ENCODE data around the gene ENAM. TPM values are rescaled to one million over a fixed set of nuclear protein-coding genes. Genes with fewer than 3 reads are reported as not detected.

Gene ENAM
- total RNA-seq, 1 experiment from 2014 or later, result not detected

DNA sequence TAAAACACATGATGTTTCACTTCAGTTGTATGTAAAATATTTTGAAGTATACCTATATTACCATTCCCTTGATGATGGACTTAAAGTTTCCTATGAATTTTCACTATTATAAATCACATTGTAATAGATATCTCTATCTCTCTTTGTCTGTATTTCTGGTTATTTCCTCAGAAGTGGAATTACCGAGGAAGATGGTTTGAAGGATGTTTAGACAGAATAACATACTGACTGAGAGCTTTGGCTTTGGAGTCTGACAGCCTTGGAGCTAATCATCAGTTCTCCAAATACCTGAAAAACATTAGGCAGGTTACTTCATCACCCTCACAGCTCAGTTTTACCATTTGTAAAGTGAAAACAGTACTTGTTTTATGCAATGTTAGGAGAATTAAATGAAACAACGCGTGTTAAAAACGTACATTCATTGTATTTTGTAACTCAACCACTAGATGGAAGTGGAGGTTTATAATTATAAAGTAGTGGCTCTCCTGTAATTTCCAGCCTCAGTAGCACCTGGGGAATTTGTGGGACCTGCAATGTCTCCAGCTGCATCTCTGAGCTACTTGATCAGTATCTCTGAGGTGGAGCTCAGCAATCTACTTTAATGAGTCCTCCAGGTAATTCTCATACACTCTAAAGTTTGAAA lies 23.4 kb downstream of the ENAM start:
- no peaks in the 10 kb centered on the region for H3K9me3 Mint-ChIP-seq (ENCODE audit: unreplicated experiment)
- TF ChIP-seq, protein P1, sequence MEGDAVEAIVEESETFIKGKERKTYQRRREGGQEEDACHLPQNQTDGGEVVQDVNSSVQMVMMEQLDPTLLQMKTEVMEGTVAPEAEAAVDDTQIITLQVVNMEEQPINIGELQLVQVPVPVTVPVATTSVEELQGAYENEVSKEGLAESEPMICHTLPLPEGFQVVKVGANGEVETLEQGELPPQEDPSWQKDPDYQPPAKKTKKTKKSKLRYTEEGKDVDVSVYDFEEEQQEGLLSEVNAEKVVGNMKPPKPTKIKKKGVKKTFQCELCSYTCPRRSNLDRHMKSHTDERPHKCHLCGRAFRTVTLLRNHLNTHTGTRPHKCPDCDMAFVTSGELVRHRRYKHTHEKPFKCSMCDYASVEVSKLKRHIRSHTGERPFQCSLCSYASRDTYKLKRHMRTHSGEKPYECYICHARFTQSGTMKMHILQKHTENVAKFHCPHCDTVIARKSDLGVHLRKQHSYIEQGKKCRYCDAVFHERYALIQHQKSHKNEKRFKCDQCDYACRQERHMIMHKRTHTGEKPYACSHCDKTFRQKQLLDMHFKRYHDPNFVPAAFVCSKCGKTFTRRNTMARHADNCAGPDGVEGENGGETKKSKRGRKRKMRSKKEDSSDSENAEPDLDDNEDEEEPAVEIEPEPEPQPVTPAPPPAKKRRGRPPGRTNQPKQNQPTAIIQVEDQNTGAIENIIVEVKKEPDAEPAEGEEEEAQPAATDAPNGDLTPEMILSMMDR (IDR thresholded peaks at IDR 0.05; ENCODE audit: unreplicated experiment), result peak; percentile 69
- H3K27me3 Mint-ChIP-seq (ENCODE audit: insufficient read depth, unreplicated experiment), result peaks cover 12% of the 10 kb centered on the region
- ChIA-PET POLR2A (interaction anchor here (0.9 to 1.0 kb wide), 2 partner anchors 36 to 54 kb away, joined by 4 to 5 read pairs; partner anchors contain the start of gene UTP3), CTCF (interaction anchor here (0.6 to 2.3 kb wide), 51 partner anchors 9 to 1067 kb away, joined by 3 to 21 read pairs (median 4); partner anchors contain the start of genes ENAM and JCHAIN)
- H3K4me1 Mint-ChIP-seq (ENCODE audit: insufficient read depth, unreplicated experiment), result no peaks in the 10 kb centered on the region
- H3K4me3 Mint-ChIP-seq (ENCODE audit: unreplicated experiment), result no peak overlapping the region
- H3K36me3 Mint-ChIP-seq (ENCODE audit: insufficient read depth, unreplicated experiment), result no peaks in the 10 kb centered on the region
- intact Hi-C loops (cut with micrococcal nuclease), result loop anchor here (1.0 to 10.0 kb wide), 5 partner anchors 35 to 1061 kb away; partner anchors contain the start of gene UTP3
- no peak overlapping the region for H3K27ac Mint-ChIP-seq (ENCODE audit: low read depth, unreplicated experiment)
- BruUV-seq (replicated peaks), result no TSS peak
- peak; percentile 40 for DNase-seq (ENCODE audit: unreplicated experiment)

DNA sequence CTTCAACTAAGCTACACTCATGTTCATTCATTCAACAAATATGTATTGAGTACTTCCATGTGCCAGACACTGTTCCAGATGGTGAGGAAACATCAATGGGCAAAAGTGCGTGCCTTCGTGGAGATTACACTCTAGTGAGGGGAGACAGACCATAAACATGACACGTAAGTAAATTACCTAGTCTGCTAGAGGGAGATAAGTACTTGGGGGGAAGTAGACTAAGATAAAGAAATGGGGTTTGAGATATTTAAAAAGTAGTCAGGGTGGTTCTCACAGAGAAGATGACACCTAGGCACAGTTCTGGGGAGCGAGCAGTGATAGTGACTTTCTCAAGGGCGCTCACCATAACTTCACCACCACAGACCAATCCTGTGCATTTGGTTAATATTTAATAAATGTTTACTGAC lies 26.1 kb downstream of the ENAM start:
- no TSS peak for BruUV-seq (replicated peaks)
- intact Hi-C loops (cut with micrococcal nuclease), result loop anchor here (5.0 to 10.0 kb wide), 3 partner anchors 33 to 530 kb away; partner anchors contain the start of gene UTP3
- POLR2A ChIA-PET, result interaction anchor here (0.6 to 0.8 kb wide), 4 partner anchors 11 to 64 kb away, joined by 3 to 7 read pairs (median 4); partner anchors contain the start of gene JCHAIN

GRCh38 chr4:70657326-70657725 lies 28.8 kb downstream of the ENAM start:
- BruUV-seq (replicated peaks), result no TSS peak
- Mint-ChIP-seq H3K4me1 (ENCODE audit: insufficient read depth, unreplicated experiment) (no peaks in the 10 kb centered on the region), H3K9me3 (ENCODE audit: unreplicated experiment) (no peaks in the 10 kb centered on the region), H3K4me3 (ENCODE audit: unreplicated experiment) (no peak overlapping the region), H3K27ac (ENCODE audit: low read depth, unreplicated experiment) (no peak overlapping the region), H3K36me3 (ENCODE audit: insufficient read depth, unreplicated experiment) (no peaks in the 10 kb centered on the region), H3K27me3 (ENCODE audit: insufficient read depth, unreplicated experiment) (peaks cover 34% of the 10 kb centered on the region)
- ChIA-PET POLR2A (interaction anchor here (0.7 to 1.5 kb wide), 3 partner anchors 8 to 336 kb away, joined by 3 to 6 read pairs (median 4); partner anchors contain the start of gene DCK), CTCF (interaction anchor here (1.2 kb wide), 1 partner anchor 47 kb away, joined by 6 read pairs; no protein-coding TSS in a partner anchor)
- intact Hi-C loops (cut with micrococcal nuclease), result loop anchor here (10.0 kb wide), 1 partner anchor 527 kb away; no protein-coding TSS in a partner anchor
- TF ChIP-seq, protein P1 (IDR thresholded peaks at IDR 0.05; ENCODE audit: unreplicated experiment), result no peak
- DNase-seq (ENCODE audit: unreplicated experiment), result no peak

More for the DNA sequence above, 26.1 kb downstream of the ENAM start:
- Mint-ChIP-seq H3K4me1 (ENCODE audit: insufficient read depth, unreplicated experiment) (no peaks in the 10 kb centered on the region), H3K9me3 (ENCODE audit: unreplicated experiment) (no peaks in the 10 kb centered on the region), H3K36me3 (ENCODE audit: insufficient read depth, unreplicated experiment) (no peaks in the 10 kb centered on the region), H3K27ac (ENCODE audit: low read depth, unreplicated experiment) (no peak overlapping the region), H3K27me3 (ENCODE audit: insufficient read depth, unreplicated experiment) (peaks cover 34% of the 10 kb centered on the region), H3K4me3 (ENCODE audit: unreplicated experiment) (no peak overlapping the region)
- CTCF ChIA-PET, result interaction anchor here (0.5 kb wide), 2 partner anchors 356 to 575 kb away, joined by 3 to 4 read pairs; no protein-coding TSS in a partner anchor
- DNase-seq (ENCODE audit: unreplicated experiment), result no peak
- TF ChIP-seq, protein P1 (IDR thresholded peaks at IDR 0.05; ENCODE audit: unreplicated experiment), result no peak

DNA sequence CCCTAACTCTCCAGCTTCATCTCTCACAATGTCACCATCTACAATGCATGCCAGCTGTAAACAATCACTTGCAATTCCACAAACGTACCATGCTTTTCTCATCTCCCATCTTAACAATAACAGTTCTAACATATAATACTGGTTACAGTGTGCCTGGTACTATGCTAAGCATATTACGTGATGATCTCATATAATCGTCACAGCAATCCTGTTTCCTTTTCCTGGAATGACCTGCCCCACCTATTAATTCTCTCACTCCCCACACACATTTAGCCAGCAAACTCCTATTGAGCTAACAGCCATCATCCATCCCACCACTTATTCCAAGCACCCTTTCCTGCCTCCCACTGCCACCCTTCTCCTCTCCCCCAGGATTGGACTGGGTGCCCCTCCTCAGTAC lies 29.9 kb downstream of the ENAM start:
- TF ChIP-seq, protein P1 (IDR thresholded peaks at IDR 0.05; ENCODE audit: unreplicated experiment), result no peak
- BruUV-seq (replicated peaks), result no TSS peak
- intact Hi-C loops (cut with micrococcal nuclease), result loop anchor here (10.0 kb wide), 1 partner anchor 526 kb away; no protein-coding TSS in a partner anchor
- ChIA-PET POLR2A (no interaction called here), CTCF (no interaction called here)
- Mint-ChIP-seq H3K4me3 (ENCODE audit: unreplicated experiment) (no peak overlapping the region), H3K27me3 (ENCODE audit: insufficient read depth, unreplicated experiment) (peaks cover 34% of the 10 kb centered on the region), H3K36me3 (ENCODE audit: insufficient read depth, unreplicated experiment) (no peaks in the 10 kb centered on the region), H3K27ac (ENCODE audit: low read depth, unreplicated experiment) (no peak overlapping the region), H3K9me3 (ENCODE audit: unreplicated experiment) (no peaks in the 10 kb centered on the region), H3K4me1 (ENCODE audit: insufficient read depth, unreplicated experiment) (no peaks in the 10 kb centered on the region)
- DNase-seq (ENCODE audit: unreplicated experiment), result no peak

All from MCF 10A (cell line).